Measurements from ENCODE around the gene LAMC2.

DNA sequence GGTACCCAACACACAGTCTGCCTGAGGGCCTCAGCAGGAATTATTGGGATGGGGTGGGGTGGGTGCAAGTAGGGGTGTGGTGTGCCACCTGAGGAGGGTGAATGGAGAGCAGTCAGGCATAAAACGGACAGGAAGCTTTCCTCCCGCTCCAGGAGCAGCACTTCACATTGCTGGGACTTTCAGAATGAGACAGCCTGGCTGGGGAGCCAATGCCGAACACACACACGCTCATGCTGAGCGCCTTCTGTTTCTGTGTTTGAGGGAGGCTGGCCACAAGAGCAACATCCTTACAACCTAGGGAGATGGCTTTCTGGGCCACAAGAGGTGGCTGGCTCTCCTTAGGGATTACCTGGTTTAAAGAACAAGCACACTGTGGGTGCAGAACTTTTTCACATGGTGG, 98.0 kb downstream of the LAMC2 start:
- TF ChIP-seq, protein P1, sequence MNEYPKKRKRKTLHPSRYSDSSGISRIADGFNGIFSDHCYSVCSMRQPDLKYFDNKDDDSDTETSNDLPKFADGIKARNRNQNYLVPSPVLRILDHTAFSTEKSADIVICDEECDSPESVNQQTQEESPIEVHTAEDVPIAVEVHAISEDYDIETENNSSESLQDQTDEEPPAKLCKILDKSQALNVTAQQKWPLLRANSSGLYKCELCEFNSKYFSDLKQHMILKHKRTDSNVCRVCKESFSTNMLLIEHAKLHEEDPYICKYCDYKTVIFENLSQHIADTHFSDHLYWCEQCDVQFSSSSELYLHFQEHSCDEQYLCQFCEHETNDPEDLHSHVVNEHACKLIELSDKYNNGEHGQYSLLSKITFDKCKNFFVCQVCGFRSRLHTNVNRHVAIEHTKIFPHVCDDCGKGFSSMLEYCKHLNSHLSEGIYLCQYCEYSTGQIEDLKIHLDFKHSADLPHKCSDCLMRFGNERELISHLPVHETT (CRISPR knock-in tag; conservative IDR thresholded peaks at IDR 0.05 in 1 of 2, IDR thresholded peaks at IDR 0.05 in 1 of 2), result no peak
- no peak for TF ChIP-seq POLR2A (conservative IDR thresholded peaks at IDR 0.05)
- TF ChIP-seq SNRNP70 (optimal IDR thresholded peaks at IDR 0.05; ENCODE audit: low read depth, low read length), result no peak
- TF ChIP-seq NFXL1 (CRISPR knock-in tag; IDR thresholded peaks at IDR 0.05), result no peak
- no peak for TF ChIP-seq L3MBTL2 (IDR thresholded peaks at IDR 0.05)
- no peak for TF ChIP-seq TAF1 (IDR thresholded peaks at IDR 0.05; ENCODE audit: control insufficient read depth, extremely low read depth, insufficient read depth, low read length, severe bottlenecking)
- TF ChIP-seq SREBF2 (CRISPR knock-in tag; IDR thresholded peaks at IDR 0.05), result no peak
- TF ChIP-seq ZNF232 (CRISPR knock-in tag; IDR thresholded peaks at IDR 0.05), result no peak
- no peak for TF ChIP-seq TAF15 (IDR thresholded peaks at IDR 0.05; ENCODE audit: low read depth, low read length)
